SK-MEL-5 (cell line): ENCODE results near the gene CCR9. TPM values are rescaled to one million over a fixed set of nuclear protein-coding genes. Genes with fewer than 3 reads are reported as not detected.

Experiments
- DNase-seq: peaks from one replicate; pipeline ENCODE4 v3.0.0-alpha.2; 2016; ENCODE audit warnings: low read depth, low spot score
- in situ Hi-C: cut with HindIII; loops from 2 replicates; pipeline ENCODE4 v1.10.0; 2016; ENCODE audit warnings: low sequenced_read_pairs, high pct_unique_total_duplicates, low pct_unique_long_range_greater_than_20kb
- total RNA-seq: library from RNA; depleted of rRNA; stranded (reverse); fragments of >200 nt; shearing (Covaris generic); gene quantifications from 2 replicates; pipeline ENCODE4 v1.2.3, GENCODE V29; 2014

The CCR9 gene
- total RNA-seq, 1 experiment from 2014 or later: not detected

DNA sequence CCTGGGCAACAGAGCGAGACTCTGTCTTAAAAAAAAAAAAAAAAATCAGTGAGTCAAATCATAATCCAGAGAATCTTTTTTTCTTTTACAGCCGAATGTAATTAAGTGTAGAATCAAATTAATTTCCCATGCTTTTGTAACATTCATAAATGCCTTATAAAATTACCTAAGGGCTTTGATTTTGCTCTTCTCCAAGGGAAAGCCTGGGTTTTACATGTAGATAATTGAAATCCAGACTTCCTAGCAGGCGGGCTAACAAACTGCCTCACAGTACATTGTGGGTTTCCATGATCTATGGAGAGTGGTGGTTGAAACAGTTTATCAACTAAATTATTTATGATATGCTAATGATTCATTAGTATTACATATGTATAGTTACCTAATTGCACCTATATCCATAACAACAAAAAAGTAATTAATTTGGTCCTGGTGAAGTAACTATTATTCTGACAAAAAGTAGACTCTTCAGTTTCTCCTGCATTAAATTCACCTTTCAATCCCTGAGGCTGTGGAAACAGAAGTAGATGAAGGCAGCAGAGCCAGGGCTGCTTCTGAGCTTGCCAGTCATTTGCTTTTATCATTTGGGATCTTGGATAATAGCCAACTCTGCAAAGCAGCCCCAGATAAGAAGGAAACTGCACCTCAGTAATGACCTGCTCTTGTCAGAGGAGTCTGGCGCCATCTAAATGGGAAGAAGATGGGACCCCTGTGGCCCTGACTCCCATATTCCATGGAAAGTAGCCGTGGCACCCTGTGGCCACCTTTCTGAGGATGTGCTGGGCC lies 9.5 kb downstream of the CCR9 start:
- in situ Hi-C loops: no loop called here
- no peak for DNase-seq

DNA sequence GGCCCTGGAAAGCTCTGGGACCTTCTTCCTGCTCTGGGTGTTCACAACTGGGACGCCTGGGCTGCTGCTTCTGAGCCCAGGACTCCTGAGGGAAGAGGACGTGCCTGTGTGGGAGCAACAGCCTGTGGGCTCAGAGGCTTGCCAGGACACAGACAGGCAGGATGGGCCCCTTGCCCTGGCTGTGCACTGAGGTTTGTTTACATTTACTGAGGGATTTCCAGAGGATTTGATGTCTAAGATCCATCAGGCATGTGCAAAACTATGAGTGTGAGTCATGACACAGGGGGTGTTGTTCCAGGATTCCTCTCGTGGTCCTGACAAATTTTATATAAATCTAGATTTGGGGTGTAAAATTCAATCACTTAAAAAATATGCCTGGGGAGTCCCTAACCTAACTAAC lies 10.6 kb downstream of the CCR9 start:
- in situ Hi-C loops: no loop called here
- no peak for DNase-seq

DNA sequence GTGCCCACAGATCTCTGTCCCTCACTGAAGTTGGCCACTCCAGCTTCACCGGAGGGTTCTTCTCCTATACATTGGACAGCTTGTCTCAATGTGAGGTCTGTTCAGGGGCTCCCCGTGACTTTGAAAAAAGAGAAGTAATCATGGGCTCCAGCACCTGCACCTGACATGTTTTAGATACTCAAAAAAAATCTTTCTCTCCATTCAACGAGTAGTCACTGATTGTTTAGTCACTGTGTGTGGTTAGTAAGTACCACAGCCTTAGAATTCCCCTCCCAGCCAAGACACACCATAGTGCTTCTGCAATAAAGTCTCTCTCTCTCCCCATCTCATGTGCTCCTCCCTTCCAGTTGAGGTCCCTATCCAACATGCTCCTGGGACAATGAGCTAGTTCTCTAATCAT lies 18.6 kb downstream of the CCR9 start:
- DNase-seq: no peak
- in situ Hi-C loops: no loop called here

DNA sequence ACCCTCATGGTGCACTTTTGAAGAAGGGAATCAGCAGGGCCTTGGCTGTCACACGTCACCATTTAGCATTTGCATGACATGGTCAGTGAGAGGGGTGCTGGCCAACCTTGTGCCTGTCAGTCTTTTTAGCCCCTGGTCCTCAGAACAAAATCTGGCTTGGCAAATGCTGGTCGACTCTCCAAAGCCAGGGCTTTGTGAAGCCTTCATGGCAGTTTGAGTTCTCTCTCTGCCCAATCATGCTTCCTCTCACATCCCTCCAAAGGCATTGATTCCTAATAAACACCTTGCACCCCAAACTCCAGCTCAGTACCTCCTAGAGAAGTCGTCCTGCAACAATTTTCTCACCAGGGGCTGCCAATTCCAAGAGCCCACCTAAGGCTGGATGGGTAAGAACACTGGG lies 19.4 kb downstream of the CCR9 start:
- in situ Hi-C loops: no loop called here
- no peak for DNase-seq

DNA sequence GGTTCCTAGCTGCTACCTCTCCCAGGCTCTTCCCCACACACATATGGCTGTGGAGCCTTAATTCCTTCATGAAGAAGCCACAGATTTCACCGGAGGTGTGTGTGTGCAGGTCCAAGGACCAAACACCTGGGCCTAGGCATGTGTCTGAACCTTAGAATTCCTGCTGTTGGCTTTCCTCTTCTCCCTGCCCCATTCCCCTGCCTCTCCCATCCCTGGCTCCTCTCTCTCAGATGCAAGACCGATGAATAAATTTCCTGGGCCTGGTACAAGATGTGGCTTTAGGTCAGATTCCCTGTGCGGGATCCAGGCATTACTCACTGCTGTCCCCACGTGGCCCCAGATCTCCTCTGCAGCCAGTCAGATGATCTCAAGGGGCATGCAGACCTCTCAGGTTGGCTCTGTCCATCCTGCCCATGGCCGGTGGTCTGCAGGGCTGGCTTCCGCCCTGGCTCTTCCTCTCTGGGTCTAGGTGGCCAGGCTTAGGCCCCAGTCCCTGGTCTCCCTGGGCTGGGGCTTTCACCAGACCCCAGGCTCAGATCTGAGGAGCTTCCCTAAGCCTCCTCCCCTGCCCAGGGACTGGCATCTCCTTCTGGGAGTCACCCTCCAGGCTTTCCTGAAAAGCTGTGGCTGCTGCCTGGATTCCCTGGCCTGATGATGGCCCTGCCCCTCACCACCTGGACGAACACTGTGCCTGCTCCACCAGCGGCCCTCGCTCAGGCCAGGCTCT lies 20.5 kb downstream of the CCR9 start:
- in situ Hi-C loops: no loop called here
- DNase-seq: peak; percentile 44

DNA sequence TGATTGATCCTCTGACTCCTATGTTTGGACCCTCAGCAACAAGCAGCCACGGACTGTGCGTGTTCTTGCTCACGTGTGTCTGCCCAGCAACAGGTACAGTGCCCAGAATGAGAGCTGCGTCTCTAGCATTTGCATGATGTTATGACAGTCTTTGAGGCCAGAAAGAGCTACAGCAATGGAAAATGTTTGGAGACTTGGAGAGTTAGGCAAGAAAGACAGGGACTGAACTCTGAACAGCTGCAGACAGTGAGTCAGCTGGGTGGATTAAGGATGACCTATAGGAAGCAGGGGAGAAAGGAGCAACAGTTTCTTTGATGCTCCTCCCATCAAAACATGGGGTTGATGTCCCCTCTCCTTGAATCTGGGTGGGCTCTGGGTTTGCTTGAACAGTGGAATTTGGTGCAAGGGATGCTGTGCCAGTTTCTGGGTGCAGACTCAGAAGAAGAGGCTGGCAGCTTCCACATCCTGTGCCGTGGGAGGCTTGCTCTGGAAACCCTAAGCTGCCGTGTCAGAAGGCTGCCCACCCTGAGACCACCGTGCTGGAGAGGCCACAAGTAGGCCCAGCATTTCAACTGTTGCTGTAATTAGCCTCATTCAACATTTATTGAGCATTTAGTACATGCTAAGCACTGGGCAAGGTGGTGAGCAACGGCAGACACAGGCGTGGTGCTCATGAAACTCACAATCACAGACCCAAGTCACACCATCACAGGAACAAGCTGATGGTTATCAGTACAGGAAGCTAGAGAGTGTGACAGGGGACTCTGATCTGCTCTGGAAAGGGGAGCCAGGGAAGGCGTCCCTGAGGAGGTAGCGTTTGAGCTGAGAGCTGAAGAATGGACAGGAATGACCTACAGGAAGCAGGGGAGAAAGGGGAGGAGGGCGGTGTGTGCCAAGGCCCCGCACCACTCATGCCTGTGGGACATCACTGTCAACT lies 21.7 kb downstream of the CCR9 start:
- no peak for DNase-seq
- in situ Hi-C loops: no loop called here

DNA sequence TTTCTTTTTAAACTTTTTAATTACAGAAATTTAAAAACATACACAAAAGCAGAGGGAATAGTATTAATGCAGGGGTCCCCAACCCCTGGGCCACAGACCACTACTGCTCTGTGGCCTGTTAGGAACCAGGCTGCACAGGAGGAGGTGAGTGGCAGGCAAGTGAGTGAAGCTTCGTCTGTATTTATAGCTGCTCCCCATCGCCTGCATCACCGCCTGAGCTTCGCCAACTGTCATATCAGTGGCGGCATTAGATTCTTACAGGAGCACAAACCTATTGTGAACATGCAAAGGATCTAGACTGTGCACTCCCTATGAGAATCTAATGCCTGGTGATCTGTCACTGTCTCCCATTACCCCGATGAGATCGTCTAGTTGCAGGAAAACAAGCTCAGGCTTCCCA lies 22.4 kb downstream of the CCR9 start:
- in situ Hi-C loops: no loop called here

DNA sequence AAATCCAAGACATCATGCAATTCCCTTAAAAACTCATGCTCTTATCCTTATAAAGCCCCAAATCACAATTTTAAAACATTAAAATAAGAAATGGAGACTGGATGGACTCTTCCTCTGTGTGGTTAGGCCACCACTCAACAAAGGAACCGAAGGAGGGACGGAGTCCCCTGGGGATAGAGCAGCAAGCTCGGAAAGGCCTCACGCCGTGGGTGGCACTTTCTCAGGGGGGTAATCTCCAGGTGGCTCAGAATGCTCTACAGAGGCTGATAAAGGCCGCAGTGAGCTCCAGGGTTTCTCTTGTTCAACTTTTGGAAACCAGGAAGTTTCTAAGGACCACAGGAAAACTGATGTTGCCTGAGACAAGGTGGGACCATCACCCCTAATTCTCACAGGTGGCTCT lies 23.2 kb downstream of the CCR9 start:
- in situ Hi-C loops: no loop called here
- DNase-seq: no peak

More for the DNA sequence above, 22.4 kb downstream of the CCR9 start:
- DNase-seq: no peak

DNA sequence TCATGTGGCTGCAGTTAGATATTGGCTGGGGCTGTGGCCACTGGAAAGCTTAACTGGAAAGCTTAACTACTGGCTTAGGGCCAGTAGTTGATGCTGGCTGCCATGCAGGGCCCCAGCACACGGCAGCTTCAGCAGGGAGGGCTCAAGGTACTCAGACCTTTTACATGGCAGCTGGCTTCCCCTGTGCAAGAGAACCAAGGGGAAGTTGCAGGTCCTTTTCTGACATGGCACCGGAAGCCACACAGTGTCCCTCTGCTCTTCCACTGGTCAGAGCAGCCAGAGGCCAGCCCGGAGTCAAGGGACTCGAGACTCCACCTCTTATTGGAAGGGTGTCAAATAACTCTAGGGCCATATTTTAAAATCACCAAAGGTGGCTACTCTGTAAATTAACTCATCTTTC lies 24.5 kb downstream of the CCR9 start:
- DNase-seq: no peak
- in situ Hi-C loops: no loop called here

DNA sequence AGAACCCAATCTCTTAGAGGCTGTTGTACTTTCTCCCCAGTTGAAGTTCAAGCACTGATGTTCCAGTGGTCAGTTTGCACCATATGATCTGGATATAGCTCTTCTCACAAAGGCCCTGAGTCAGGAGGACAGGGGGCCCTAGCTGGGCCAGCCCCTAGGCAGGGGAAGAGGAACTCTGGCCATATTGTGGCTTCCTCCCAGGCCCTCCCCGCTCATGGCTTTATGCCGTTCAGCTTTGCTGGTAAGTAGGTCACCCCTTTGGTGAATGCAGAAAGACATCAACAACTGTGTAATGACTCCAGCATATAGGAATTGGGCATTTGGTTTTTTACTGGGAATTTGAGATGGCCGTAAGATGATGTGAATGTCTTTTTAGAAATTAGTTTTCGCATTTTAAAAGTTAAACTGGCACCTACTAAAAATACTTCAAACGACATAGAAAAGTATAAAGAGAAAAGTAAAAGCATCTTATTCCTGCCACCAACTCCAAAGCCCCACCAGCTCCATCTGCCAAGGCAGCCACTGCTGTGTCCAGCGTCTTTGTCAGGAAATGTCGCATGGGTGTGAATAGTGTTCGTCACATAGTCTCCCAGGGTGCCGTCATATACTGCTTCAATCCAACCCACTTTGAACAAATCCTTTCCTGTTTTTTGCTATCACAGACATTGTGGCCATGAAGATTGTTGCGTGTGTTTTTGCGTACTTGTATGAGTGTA lies 25.3 kb downstream of the CCR9 start:
- in situ Hi-C loops: no loop called here
- DNase-seq: no peak

DNA sequence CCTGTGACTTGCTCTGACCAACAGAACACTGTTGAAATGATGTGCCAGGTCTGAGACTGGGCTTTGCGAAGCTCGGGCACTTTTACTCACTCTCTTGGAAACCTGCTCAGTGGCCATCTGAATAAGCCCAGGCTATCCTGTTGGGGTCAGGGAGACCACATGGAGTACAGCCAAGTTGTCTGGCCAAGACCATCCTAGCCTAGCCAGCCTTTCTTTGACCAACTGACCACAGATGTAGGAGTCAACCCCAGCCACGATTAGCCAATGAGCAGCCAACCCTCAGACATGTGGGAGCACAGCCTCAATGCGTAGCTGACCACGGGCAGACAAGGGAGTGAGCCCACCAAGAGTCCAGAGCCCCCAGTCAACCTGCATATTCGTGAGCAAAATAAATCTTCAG lies 26.1 kb downstream of the CCR9 start:
- DNase-seq: no peak
- in situ Hi-C loops: no loop called here

DNA sequence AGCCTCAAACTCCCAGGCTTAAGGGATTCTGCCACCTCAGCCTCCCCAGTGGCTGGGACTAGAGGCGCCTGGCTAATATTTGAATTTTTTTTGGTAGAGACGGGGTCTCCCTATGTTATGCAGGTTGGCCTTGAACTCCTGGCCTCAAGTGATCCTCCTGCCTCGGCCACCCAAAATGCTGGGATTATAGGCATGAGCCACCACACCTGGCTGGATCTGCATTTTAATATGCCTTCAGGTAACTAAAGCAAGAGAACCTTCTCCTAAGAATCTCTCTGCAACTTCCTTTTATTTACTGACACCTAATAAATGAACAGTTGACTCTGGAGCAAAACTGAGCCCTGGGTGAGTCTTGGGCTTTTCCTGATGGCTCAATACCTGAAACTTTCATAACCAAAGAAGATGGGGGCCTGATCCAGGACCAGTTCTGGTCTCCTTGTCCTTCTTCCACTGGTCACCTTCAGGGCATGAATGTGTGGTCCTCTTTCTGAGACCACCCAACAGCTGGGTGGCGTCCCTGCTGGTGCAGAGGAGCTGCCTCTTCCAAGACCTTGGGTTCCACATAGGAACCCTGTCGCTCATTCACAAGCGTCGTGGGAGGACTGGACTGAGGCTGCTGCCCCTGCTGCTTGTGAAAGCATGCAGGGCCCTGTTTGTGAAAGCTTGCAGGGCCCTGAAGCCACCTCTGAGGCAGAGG lies 28.2 kb downstream of the CCR9 start:
- in situ Hi-C loops: no loop called here
- DNase-seq: no peak

DNA sequence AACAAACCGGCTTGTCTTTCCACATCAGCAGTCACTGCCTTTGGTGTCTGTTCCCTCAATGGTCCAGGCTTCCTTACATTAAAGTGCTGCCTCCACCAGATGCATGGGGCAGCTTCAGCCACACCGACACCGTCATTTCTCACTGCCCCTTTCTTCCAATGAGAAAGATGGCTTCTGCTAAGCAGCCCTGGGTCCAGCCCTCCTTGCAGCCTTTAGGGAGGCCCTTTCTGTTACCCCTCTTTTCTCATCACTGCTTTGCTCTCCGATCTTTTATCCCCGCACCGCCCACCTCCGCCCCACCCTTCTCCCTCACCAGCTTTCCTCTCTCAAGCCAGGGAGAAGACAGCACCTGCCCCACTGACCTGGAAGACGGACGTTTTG lies 28.7 kb downstream of the CCR9 start:
- in situ Hi-C loops: no loop called here
- DNase-seq: no peak

DNA sequence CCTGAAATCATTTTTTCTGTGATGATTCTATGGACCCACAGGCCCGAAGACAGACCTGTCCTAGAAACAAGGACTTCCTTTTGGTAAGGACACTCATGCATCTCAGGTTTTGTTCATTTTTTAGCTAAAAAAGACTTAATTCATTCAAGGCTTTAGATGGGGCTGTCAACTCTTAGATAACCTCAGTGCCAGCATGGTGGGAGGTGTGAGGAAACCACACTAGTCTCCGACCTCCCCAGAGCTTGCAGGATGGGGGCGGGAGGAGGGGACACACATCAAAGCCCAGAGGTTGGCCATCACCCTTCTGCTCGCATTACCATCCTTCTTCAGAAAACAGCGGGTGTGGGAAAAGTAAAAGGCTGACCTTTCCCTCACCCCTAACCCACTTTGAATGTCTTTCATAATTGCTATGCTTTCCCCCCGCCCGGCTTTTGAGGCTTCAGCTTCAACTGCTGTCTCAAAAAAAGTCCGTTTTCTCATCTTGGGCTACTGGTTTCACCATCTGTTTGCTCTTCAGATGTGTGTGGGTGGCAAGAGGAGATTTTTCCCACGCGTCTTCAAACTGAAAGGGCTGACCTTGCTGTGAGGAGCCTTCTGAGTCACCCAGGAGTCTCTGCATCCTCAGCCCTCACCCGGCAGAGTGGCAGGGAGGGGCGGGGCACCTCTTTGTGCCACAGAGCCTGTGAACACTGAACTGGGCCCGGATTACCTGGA lies 29.3 kb downstream of the CCR9 start:
- DNase-seq: no peak
- in situ Hi-C loops: no loop called here

DNA sequence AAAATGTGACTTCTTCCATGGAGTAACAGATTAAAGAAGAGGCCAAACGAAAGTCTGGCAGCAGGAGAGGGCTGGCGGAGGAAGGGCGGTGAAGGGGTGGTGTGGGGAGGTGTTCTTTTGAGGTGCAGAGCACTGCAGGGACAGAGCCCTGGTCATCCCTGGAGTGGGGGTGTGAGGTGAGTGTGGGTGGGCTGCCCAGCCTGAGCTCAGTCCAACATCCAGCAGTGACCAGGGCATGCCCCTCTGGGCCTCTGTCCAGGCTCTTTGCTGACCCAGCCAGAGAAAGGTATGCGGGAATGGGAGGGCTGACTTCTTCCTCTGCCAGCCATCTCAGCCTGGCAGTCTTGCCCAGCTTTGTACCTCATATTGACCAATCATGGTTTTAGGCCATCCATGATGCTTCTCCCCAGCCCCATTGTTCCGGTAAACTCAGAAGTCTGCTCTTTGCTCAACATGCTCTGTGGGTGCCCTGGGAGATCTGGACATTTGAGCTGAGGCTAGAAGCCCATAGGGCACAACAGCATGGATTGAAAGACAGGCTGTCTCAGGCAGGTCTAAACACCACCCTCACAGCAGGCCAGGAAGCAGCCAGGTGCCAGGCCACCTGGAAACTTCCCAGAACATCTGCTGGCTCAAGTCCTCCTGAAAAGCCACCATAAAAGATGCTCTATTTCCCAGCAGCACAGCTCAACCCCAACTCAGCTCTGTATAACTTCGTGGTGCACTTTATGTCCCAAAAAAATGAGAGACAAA lies 31.0 kb downstream of the CCR9 start:
- in situ Hi-C loops: no loop called here
- DNase-seq: no peak
